Activated CD4-positive, CD25-positive, alpha-beta regulatory T cell treated with anti-CD3 and anti-CD28 coated beads, Interleukin-2, amount 50 U/mL, for 24 hours (primary cell): ENCODE measurements around the gene RPP40.
"Not testable (repeated sequence)": the region's sequence is repeated elsewhere in the genome, so short reads cannot be mapped to it uniquely, and the experiment has no call there.

ENCODE experiments used
- ATAC-seq, 2 donors: fragments of 150-1000 bp; cut with Tn5 transposase; one replicate each; pipeline ENCODE4 v1.10.0; 2021; ENCODE audit warnings: mild to moderate bottlenecking in 1 of 2, moderate library complexity in 1 of 2

RPP40 gene, protein sequence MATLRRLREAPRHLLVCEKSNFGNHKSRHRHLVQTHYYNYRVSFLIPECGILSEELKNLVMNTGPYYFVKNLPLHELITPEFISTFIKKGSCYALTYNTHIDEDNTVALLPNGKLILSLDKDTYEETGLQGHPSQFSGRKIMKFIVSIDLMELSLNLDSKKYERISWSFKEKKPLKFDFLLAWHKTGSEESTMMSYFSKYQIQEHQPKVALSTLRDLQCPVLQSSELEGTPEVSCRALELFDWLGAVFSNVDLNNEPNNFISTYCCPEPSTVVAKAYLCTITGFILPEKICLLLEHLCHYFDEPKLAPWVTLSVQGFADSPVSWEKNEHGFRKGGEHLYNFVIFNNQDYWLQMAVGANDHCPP

DNA sequence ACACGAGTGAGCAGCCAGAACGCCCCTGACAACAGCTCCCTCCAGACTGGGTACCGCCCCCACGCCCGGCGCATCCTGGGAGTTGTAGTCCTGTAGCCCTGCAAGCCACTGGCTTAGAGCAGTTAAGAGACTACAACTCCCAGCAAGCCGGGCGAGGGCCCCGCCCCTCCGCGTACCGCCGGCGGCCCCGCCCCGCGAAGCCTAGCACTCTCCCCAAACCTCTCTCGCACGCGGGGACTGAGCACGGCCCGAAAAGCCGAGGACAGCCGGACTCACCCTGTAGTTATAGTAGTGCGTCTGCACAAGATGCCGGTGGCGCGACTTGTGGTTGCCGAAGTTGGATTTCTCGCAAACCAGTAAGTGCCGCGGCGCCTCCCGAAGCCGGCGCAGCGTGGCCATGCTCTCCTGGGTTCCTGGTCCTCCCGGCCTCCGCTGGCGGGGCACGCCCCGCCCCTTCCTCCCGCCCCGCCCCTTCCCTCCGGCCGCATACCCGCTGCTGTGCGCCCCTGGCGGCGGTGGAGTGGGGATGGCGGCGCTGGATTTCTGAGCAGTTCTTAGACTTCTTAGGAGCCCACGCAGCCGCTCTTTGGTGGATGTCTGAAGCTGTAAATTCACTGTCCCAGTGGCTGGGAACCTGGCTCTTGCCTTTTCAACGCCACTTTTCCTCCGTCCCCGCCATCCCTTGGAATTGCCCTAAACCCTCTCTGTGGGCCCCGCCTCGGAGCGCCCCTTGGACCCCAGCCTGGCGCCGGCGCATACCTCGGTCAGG, at the start of gene RPP40:
RPP40 (minus strand) TSS at position 434 of the 769 bp plus-strand sequence; CDS start at position 399, 35 bp downstream.
- peak; percentile 98 for ATAC-seq

DNA sequence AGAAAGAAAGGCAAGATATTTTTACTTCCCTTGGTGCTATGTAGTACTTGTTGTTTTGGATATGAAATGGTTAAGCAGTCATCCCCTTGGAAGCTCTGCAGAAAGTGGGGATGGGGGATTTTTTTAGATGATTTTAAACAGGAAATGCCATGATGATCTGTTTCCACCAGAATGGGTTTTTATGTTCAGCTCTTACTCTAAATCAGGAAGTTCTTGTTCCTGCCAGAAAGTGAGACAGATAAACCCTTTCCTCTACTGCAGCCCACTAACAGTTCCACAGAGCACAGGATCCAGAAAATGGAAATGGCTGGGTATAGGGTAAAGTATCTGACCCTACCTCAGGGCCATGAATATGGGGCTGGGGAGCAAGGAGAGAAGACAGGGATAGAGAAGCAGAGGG, 49.2 kb upstream of the RPP40 start:
- ATAC-seq: no peak

DNA sequence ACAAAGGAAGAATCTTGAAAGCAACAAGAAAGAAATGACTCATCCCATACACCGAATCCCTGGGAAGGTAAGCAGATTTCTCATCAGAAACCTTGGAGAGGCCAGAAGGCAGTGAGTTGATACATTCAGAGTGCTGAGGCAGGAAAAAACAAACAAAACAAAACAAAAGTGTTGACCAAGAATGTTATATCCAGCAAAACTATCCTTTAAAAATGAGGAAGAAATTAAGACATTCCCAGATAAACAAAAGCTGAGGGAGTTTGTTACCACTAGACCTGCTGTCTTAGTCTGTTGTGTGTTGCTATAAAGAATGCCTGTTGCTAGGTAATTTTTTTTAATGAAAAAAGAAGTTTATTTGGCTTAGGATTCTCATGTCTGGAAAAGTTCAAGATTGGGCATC, 47.6 kb upstream of the RPP40 start:
- ATAC-seq: no peak

DNA sequence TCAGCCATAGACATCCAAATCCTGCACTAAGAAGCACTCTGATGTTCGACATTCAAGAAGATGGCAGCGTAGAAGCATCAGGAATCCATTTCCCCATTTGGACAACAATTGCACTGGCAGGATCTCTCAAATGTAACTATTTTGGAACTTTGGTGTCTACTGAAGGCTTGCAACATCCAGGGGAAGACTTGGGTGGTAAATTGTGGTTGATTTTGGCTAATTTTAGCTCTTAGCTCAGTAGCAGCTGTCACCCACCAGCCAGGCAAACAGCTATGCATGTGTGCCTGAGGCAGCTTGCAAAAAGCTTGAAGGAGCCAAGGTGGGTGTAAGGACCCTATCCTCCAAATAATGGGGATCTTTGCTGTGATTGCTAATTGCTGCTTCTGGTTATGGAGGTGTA, 46.2 kb upstream of the RPP40 start:
- ATAC-seq: no peak

DNA sequence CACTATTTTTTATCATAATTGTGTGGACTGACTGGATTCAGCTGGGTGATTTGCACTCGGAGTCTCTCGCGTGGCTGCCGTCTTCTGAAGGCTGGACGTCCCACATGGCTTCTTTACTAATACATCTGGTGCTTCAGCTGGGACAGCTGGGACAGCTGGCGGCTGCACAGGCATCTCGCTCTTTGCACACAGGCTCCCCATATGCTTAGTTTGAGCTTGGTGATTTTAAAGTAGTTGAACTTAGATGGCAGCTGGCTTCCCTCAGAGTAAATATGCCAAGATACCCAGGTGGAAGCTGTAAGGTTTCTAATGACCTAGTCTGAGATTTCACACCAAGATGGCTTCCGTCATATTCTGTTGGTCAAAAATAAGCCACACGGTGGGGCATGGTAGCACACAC, 42.6 kb upstream of the RPP40 start:
- ATAC-seq: no peak

DNA sequence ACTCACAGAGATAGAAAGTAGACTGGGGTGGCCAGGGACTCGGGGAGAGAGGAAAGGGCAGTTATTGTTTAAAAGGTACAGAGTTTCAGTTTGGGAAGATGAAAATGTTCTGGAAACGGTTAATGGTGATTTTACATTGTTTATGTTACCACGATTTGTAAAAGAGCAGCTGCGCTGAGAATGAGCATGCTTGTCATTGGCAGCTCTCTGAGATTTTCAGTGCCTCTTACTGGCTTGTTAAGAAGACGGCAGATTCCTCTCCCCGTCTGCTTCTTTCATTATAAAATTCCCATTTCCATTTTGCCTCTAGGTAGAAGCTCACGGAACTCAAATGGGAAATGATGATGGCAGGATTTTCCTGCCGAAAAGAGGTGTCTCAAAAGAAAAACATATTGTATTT, 41.6 kb upstream of the RPP40 start:
- no peak for ATAC-seq

DNA sequence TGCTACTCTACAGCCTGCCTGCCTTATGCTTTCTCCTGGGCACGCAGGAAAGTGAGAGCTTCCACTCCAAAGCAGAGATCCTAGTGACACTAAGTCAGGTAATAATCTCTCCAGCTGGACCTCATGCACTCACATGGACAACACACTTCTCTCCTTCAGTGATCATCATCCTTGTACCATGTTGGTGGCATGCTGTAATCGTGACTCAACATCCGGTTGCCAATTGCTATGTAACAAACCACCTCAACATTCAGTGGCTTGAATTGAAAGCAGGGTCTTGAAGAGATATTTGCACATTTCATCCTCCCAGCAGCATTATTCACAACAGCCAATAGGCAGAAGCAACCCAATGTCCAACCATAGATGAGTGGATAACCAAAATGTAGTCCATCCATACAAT, 41.0 kb upstream of the RPP40 start:
- ATAC-seq: no peak

DNA sequence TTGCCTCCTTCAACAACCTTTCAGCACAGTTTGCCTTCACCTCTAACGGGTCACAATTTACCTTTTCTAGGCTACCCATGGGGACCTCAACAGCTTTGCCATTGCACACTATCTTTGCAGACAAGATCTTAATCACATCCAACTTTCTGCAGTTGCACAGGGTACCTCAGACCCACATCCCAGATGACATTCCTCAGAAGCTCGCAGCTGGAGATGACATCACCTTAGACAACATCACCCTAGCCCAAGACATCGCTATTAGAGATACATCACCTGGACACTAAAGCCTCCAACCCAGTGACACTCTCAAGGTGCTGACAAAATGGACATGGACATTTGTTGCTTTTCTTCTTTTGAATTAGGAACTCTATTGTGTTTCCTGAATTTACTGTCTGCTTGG, 38.6 kb upstream of the RPP40 start:
- ATAC-seq: no peak

DNA sequence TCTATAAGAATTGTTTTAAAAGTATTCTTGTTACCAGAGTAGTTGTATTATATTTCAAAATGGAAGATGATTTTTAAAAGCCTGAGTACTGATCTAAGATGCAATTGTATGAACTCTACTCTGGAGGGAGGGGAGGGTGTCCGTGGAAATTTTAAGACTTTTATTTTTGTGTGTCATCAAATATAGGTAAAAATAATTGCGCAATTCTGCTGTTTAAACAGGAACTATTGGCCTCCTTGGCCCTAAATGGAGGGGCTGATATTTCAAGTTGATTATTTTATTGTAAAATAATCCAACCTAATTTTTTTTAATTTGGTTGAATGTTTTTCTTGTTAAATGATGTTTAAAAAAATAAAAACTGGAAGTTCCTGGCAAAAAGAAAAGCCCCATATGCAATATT, 38.1 kb upstream of the RPP40 start:
- ATAC-seq: no peak

DNA sequence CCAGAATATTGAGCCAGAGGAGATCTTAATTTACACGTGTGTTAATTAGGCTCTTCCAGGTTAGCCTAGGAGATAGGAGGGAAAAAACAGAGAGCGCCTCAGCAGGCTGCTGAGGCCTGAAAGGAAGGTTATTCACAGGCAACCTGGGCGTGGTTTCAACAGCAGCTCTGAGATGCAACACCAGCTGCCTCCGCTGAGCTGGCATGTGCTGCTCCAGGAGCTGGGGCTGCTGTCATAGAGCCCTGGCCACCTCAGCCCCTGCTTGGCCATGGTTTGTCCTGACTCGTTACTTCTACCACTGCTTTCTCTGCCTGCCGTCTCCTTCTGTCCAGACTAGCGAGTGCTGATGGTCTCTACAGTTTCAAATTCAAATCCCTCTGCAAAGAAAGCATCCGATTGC, 32.4 kb upstream of the RPP40 start:
- ATAC-seq: no peak

DNA sequence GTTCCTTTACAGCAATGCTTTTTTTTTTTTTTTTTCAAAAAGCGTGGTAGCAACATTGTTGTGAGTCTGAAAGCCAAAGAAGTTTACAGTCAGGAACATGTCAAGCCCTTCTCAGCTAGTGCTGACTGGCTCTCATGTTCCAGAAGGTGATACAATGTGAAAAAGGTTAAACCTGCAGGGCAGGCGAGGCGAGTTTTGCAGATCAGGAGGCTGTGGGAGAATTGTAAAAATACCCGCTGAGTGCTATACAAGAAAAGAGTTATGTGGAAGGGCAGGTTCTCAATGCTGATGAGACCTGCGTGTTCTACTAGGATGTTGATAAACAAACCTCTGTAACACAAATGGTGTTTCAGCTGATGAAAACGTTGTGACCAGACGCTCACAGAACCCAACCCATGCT, 30.9 kb upstream of the RPP40 start:
- no peak for ATAC-seq

DNA sequence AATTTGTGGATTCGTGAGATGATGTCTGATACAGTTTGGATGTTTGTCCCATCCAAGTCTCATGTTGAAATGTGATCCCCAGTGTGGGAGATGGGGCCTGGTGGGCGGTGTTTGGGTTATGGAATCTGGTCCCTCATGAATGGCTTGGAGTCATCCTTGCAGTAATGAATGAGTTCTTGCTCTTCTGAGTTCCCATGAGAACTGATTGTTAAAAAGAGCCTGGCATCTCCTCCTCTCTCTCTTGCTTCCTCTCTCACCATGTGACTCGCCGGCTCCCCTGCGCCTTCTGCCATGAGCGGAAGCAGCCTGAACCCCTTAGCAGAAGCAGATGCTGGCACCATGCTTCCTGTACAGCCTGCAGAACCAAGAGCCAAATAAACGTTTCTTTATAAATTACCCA, 30.5 kb upstream of the RPP40 start:
- no peak for ATAC-seq

DNA sequence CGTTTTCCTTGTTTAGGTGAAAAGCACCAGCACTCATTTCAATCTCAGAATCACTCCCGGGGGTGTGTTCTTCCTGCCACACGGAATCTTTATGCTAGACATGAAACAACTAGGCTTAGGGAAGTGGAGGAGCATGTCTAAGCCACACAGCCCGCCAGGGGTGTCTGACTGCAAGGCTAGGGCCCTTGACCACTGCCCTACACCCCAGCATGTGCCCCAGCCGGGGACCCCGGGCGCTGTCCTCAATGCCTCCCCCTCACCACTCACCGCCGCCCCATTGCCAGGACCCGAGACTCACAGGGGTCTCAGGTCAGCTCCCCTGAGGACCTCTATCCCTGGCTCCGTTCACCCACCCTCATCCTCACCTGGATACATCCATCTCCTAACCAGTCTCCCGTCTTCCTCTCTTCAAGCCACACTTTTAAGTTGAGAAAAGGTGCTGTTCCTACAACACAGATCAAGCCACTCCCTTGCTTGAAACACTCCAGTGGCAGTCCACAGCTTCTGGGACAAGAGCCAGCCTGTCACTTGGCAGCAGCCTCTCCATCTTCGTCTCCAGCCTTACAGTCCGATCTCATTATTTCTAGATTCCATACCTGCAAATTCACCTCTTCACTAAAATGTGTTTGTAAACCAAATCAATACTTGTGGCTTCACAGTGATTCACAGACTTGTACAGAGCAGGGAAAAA, 29.5 kb upstream of the RPP40 start:
- not testable (repeated sequence) for ATAC-seq

DNA sequence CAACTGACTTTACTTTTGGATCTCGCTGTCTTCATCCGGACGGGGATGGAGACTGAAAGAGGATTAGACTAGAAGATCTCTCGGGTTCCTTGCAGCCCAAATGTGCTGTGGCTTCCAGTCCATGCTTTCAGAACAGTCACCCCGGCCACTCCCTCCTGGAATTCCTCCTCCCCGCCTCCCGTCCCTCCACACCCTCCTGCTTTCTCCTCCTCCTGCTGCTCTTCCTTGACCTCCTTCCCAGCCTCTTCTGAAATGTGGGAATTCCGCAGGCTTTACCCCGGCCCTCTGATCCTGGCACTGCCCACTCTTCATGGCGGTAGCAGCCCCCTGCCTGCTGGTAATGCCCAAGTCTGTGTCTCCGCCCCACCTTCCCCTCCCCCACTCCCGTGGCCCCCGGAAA, 28.9 kb upstream of the RPP40 start:
- ATAC-seq: not testable (repeated sequence)

DNA sequence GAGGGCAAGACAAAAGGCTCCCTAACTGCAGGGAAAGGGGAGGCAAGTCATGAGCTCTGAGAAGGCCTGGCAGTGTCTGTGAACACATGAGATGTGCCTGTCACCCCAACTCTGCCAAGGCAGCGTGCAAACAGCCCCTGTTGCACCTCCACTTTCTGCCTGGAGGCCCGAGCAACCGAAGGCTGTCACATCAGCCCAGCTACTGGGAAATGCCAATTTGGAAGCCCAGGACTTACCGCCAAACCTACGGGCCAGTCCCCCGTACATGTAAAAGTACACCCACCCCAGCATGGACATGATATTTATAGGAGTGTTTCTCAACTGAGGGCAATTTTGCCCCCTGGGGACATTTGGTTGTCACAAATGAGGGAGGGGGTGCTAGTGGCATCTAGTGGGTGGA, 27.3 kb upstream of the RPP40 start:
- no peak for ATAC-seq

DNA sequence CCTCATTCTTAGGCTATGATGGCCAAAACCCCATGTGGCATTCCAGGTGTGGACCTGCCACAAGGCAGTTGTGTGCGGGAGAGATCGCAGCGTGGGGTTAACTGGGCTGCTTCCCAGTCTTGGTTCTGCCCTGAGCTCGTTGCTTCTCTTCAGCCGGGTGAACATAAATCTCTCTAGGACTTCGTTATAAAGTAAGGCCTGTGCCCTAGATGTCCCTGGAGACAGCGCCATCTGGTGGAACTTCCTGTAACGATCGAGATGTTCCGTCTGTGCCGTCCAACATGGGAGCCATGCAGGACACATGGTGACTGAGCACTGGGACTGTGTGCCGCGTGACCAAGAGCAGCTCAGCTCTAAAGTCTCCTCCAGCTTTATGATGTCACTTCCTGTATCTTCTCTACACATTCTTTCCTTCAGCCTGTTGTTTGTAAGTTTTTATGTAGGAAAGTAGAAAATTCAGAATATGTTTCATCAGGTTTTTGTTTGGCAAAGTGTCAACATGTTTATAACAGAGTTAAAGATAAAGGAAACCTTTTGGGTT, 26.8 kb upstream of the RPP40 start:
- peak; percentile 89 to 96 for ATAC-seq

DNA sequence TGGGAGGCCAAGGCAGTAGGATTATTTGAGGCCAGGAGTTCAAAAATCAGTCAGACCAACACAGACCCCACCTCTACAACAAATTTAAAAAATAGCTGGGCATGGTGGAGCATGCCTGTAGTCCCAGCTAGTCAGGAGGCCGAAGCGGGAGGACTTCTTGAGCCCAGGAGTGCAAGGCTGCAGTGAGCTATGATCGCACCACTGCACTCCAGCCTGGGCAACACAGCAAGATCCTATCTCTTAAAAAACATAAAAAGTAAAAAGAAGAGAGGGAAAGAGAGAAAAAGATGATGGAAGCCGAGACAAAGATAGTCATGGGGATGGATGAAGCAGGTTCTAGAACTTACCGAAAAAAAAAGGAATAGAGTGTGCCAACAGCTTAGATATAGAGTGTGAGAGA, 25.8 kb upstream of the RPP40 start:
- no peak for ATAC-seq

DNA sequence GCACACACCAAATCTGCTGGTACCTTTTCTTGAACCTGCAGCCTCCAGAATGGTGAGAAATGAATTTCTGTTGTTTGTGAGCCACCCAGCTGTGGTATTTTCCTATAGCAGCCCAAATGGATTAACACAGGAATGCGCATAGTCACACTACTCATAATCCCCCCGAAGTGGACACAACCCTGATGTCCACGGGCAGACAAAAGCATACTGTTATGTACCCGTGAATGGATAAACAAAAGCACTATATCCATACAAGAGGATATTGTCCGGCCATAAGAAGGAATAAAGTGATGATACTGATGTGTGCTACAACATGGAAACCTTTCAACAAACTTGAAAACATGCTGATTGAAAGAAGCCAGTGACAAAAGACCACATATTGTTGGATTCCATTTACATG, 25.1 kb upstream of the RPP40 start:
- ATAC-seq: no peak

DNA sequence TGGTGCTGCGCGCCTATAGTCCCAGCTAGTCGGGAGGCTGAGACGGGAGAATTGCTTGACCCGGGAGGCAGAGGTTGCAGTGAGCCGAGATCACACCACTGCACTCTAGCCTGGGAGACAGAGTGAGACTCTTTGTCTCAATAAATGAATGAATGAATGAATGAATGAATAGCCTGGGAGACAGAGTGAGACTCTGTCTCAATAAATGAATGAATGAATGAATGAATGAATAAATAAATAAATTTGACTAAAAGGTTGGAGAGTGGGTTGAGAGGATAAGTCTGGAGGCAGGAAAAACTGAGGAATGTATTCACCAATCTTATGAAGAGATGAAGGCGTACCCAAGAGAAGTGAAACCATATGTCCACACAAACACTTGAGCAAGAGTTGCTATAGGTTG, 24.5 kb upstream of the RPP40 start:
- no peak for ATAC-seq

DNA sequence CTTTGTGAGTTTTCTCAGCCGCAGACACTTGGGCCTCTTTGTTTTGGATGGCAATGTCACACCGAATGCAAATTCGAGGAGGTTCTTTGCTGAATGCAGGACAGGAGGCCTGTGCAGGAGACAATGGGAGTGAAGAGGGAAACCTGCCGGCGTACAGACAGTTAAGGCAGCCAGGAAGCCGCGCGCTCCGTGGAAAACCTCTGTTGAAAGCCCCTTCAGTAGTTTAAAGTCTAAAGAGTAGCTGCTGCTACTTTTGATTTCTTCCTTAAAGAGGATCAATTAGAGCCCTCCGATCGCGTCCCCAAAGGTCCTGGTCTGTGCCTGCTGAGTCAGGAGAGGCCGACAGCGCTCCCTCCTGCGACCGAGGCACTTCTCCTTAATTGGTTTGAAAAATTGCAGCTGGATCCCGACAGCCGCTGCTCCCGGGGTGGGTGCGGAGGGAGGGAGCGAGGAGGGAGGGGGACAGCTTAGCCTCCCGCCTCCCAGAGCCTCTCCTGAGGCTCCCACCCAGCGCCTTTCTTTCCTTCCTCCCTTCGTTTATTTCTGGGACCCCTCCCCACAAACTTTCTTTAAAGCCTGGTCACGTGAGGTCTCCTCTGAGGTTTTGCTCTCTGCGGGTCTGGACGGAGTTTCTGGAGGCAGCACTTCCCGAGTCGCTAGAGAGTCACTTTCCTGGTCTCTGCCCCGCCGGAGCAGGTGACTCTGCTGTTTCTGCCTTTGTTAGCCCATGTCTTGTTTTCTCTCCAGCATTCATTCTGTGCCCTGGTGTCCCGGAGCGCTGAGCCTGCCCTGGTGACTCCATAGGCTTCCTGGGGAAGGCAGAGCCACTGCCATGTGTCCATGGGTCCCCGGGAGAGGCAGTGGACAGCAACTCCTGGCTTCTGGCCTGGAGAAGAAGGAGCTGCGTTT, 22.3 kb upstream of the RPP40 start:
- no peak for ATAC-seq

DNA sequence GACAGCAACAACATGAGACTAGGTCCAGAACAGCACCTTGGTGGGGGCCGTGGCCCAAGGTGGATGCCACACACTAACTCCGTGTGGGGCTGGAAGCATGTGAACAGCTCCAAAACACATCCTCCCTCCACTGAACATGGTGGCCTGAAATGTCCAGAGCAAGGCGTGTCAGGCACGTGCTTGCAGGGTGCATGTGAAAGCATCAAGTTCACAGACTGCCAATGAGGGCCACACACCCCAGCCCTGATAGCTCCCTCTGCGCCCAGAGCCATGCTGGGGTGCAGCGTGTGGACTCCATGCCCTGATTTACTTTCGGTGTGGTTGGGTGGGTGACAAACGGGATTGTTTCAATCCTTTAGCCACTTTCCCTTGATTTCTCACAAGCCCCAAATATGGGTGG, 20.1 kb upstream of the RPP40 start:
- no peak for ATAC-seq

DNA sequence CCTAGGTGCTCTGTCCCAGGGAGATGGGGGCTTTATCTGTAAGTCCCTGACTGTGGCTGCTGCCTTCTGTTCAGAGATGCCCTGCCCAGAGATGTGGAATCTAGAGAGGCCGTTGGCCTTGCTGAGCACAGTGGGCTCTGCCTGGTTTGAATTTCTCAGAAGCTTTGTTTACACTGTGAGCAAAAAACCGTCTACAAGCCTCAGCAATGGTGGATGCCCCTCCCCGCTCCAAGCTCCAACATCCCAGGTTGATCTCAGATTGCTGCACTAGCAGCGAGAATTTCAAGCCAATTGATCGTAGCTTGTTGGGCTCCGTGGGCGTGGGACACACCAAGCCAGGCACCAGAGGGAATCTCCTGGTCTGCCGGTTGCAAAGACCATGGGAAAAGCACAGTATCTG, 16.3 kb upstream of the RPP40 start:
- no peak for ATAC-seq
